GM20431 (cell line): ENCODE results near the gene TRABD2B.

Source experiments
- in situ Hi-C: fragments of 300-500 bp; cut with MseI, MboI; formaldehyde crosslinking; loops from one replicate; pipeline ENCODE4 v1.15.0; 2020; ENCODE audit warnings: low sequenced_read_pairs; ENCODE audit not compliant: unreplicated experiment

The TRABD2B gene

DNA sequence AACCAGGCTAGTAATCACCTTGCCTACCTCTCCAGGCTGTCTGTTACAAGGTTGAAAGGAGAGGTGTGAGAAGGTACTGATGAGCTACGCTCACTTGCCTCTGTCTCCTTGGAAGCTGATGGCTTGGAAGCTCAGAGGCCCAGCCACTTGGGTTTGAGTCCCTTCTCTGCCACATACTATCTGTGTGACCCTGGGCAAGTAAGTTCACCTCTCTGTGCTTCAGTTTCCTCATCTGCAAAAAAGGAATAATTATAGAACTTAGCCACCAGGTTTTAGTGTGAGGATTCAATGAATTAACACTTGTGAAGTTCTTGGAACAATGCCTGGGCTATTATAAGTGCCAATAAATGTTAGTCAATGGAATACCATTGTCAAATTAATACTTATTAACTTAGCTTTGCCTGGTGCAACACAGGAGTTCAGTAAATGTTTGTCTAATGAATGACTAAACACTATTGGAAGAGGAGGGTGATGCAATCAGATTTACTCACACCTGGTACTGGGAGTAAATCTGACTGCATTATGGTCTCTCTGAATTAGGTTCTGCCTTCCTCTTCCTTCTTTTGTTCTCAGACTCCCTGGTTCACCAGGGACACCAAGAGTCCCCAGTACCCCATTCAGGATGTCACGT lies 55.5 kb downstream of the TRABD2B start:
- in situ Hi-C loops = no loop called here

GRCh38 chr1:47940779-47941178 lies 56.4 kb downstream of the TRABD2B start:
- in situ Hi-C loops = no loop called here

DNA sequence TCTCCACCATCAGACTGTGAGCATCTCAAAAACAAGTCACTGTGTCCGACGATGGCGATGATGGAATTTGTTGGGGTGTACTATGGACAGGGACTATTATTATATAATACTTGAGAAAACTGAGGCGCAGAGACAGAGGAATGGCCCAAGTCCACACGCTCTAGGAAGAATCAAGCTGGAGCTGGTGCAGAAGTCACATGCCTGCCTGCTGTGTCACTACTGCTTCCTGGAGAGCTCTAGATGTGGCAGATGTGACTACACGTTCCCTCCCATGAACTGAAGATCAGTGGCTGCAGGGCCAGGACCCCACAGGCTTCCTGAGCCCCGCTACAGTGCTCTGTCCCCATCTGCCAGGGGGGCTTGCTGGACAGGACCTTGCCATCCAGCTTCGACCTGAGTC lies 56.9 kb downstream of the TRABD2B start:
- in situ Hi-C loops = no loop called here

GRCh38 chr1:47938520-47938919 lies 58.7 kb downstream of the TRABD2B start:
- in situ Hi-C loops = no loop called here

GRCh38 chr1:47937586-47938254 lies 59.5 kb downstream of the TRABD2B start:
- in situ Hi-C loops = no loop called here

- in situ Hi-C loops = no loop called here
Observed at GRCh38 chr1:47936916-47937551, 60.2 kb downstream of the TRABD2B start.

- in situ Hi-C loops = no loop called here
Observed at GRCh38 chr1:47935856-47936255, 61.3 kb downstream of the TRABD2B start.

DNA sequence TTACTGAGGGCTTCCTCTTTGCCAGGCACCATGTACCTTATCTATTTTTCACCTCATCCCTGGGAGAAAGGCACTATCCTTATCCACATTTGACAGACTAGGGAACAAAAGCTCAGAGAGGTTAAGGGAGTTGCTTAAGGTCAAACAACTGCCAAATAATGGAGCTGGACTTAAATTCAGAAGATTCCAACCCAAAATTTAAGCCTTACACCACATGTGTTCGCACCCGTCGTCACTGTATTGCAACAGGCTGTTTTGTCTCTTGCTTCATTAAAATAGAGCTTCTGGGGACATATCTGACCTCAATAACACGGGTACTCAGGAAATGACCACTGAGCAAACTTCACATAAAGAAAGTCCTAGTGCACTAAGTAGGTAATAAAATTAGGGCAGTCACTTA lies 62.0 kb downstream of the TRABD2B start:
- in situ Hi-C loops = no loop called here

GRCh38 chr1:47934243-47934805 lies 62.9 kb downstream of the TRABD2B start:
- in situ Hi-C loops = no loop called here

DNA sequence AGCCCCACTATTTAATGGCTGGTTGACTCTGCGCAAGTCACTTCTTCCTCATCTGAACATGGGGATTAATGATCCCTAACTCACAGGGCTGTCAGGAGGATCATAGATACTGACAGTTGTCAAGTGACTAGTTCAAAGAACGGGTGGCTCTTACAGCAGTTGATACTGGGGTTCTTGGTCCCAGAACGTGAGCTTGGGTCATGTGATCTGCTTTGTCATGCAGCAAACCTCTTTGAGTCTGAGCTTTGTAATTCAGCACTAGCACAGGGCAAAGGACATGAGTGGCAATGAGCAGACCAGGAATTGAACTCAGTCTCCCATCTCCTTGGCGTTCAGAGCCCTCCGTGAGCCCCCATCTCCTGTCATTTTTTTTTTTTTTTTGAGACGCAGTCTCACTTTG lies 64.4 kb downstream of the TRABD2B start:
- in situ Hi-C loops = no loop called here

DNA sequence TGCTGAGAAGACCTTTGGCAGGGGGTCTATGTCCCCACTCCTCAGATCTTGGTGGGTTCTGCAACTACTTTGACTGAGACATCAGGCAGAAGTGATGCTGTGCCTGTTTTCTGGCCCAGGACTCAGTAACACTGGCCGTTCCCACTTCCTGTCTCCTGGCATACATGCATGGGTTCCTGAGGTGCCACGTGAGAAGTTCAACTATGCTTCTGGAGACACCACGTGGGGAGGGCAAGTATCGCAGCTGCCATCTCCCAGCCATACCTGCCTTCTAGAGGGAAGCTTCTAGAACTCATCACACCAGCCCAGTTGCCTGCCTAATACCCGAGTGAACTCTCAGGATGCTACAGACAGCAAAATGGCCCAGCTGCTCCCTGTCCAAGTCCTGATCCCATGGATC lies 65.8 kb downstream of the TRABD2B start:
- in situ Hi-C loops = no loop called here

- in situ Hi-C loops = no loop called here
Observed at GRCh38 chr1:47930210-47930840, 66.9 kb downstream of the TRABD2B start.

DNA sequence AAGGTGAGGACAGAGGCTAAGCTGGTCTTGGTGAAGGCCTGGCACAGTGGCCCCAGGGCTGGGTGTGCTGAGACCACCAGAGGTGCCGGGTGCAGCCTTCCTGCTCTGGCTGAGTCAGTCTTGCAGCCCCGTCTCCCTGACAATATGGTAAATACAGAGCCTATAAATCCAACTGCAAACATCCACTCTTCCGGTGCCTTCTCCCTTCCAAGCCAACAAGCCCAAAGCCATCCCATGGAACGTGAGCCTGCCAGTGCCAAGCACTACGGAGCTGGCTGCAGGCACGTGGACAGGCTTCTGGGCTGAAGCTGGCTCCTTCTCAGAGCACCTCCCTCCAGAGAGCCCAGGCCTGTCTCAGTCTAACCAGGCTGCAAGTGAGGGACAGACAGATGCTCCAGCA lies 70.0 kb downstream of the TRABD2B start:
- in situ Hi-C loops = no loop called here

DNA sequence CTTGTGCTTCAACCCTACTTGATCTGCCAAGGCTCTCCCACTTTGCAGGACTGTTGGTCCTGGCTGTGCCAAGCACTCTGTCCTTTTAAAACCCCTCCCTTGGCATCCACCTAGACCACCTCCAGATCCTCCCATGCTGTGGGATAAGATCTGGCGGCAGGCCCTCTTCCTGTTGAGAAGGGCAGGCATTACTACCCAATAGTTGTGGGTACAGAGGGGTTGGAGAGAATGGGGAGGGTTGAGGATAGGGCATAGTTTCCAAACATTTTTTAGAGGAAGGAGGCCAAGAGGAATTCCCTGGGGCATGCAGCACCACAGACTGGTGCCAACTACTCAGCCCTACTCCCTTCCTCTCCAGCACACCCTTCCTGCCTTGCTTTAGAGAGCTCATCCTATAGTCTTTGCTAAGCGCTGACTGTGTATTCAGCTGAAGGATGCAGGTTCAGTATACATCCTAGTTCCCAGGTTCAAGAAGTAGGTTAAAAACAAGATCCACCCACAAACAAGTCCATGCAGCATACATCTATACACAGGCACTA lies 70.7 kb downstream of the TRABD2B start:
- in situ Hi-C loops = no loop called here

- in situ Hi-C loops = no loop called here
Observed at GRCh38 chr1:47924270-47925048, 72.7 kb downstream of the TRABD2B start.

DNA sequence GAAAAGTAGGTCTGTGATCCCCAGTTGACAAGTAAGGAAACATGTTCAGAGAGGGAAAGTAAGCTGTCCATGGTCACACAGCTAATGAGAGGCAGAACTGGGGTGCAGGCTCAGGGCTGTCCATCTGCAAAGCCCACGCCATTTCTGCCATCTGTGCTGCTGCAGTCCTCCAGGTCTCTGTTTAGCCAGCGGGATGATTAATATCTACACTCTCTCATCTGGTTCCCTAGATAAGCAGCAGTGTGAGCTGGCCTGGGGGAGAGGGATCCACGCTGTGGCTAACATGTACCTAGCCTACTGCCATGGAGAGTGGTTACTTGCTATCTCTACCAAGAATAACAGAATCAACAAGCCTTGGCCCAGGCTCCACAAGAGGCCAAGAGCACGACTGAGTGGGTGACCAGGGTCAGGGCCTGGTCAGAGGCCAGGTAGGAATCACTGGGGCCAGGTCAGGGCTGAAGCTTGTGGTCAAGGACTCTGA lies 75.2 kb downstream of the TRABD2B start:
- in situ Hi-C loops = no loop called here

GRCh38 chr1:47919113-47919833 lies 77.9 kb downstream of the TRABD2B start:
- in situ Hi-C loops = no loop called here

DNA sequence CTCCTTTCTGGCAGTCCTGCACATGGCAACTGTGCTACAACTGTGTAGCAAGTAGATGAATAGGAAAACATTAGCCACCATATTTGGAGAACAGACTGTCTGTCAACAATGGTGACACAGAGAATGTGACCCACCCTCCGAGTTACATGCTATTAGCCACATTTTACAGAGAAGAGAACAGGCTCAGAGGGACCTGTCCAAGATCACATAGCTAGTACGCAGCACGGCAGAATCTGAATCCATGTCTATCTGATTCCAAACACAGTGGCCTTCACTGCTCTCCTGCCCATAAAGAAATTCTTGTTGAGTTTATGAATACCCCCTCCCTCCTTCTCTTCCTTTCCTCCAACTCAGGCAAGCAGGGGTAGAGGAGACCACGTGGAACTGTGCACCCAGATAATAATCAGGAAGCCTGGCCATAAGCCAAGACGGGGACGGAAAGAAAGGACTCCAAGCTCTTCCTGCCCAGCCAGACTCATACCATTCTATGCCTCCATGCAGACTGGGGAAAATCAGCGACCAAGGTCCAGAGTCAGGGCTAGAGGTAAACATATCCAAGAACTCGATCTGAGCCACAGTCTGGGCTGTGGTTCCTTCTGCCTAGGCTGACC lies 78.8 kb downstream of the TRABD2B start:
- in situ Hi-C loops = no loop called here

DNA sequence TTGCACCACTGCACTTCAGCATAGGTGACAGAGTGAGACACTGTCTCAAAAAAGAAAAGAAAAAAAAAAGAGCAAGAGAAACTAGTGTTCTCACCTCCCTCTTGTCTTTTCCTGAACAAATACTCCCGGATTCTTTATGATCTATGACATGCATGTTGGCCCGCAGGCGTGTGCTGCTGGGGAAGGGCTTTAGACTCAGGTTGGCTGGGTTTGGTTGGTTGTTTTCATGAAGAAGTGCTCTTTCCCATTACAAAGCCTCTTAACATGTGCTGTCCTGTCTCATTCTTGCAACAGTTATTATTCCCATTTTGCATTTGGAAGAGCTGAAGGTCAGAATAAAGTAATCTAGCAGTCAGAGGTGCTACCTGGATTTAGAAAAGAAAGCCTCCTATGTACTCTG lies 79.5 kb downstream of the TRABD2B start:
- in situ Hi-C loops = no loop called here
